DMS153 (cell line): ENCODE results near the gene WNT9A.

Experiments used
- DNase-seq: peaks from one replicate; lab custom pipeline; 2025; lab: John Stamatoyannopoulos, UW

WNT9A gene

GRCh38 chr1:227954163-227954850 is 6.6 kb upstream of the WNT9A start:
- no peak for DNase-seq

- DNase-seq: no peak
These were observed 5.3 kb upstream of the WNT9A start for GRCh38 chr1:227953022-227953412.

- no peak for DNase-seq
These were observed 4.8 kb upstream of the WNT9A start for GRCh38 chr1:227952374-227953021.

- DNase-seq: no peak
These were observed 4.1 kb upstream of the WNT9A start for GRCh38 chr1:227951624-227952373.

GRCh38 chr1:227950735-227951346 is 3.1 kb upstream of the WNT9A start:
- DNase-seq: no peak

- DNase-seq: no peak
These were observed 2.4 kb upstream of the WNT9A start for GRCh38 chr1:227949954-227950734.

GRCh38 chr1:227949341-227949921 is 1.7 kb upstream of the WNT9A start:
- DNase-seq: no peak

GRCh38 chr1:227948493-227949260 is 945 bp upstream of the WNT9A start:
- no peak for DNase-seq

GRCh38 chr1:227947386-227947675 is 401 bp downstream of the WNT9A start:
- no peak for DNase-seq

- peak; percentile 81 for DNase-seq
These were observed 927 bp downstream of the WNT9A start for GRCh38 chr1:227946624-227947385.

GRCh38 chr1:227945891-227946623 is 1.7 kb downstream of the WNT9A start:
- DNase-seq: peak; percentile 72

- DNase-seq: peak; percentile 48
These were observed 2.5 kb downstream of the WNT9A start for GRCh38 chr1:227944931-227945890.

GRCh38 chr1:227944090-227944930 is 3.4 kb downstream of the WNT9A start:
- no peak for DNase-seq

- no peak for DNase-seq
These were observed 4.2 kb downstream of the WNT9A start for GRCh38 chr1:227943381-227944089.

GRCh38 chr1:227942716-227943261 is 4.9 kb downstream of the WNT9A start:
- DNase-seq: no peak

GRCh38 chr1:227942021-227942715 is 5.6 kb downstream of the WNT9A start:
- DNase-seq: no peak
